Gastroesophageal sphincter (tissue), 4 donors: ENCODE data around the gene PXDN. TPM values are rescaled to one million over a fixed set of nuclear protein-coding genes. Genes with fewer than 3 reads are reported as not detected.
A peak's percentile ranks its signal among the peaks of the same experiment; 100 is the strongest.
"Not testable (repeated sequence)": the region's sequence is repeated elsewhere in the genome, so short reads cannot be mapped to it uniquely, and the experiment has no call there.

Source experiments
- ATAC-seq: fragments of 150-250 bp; one replicate; pipeline ENCODE4 v1.9.1; 2016; ENCODE audit warnings: mild to moderate bottlenecking, moderate library complexity
- H3K27ac ChIP-seq, 4 donors: fragments of 200-600 bp; sonication (generic) in 3 of 4; 1 replicate in 3 of 4; 2 replicates in 1 of 4; pipeline ENCODE4 v1.5.1; 2016 to 2019
- H3K27me3 ChIP-seq: fragments of 200-600 bp; sonication (generic); one replicate; pipeline ENCODE4 v1.5.1; 2019
- H3K36me3 ChIP-seq, 2 donors: fragments of 200-600 bp; sonication (generic); one replicate each; pipeline ENCODE4 v1.5.1; 2019; ENCODE audit warnings: control low read depth in 1 of 2
- H3K4me1 ChIP-seq, 3 donors: fragments of 200-600 bp; sonication (generic); 1 replicate in 2 of 3; 2 replicates in 1 of 3; pipeline ENCODE4 v1.5.1; 2016 to 2019; ENCODE audit warnings: control low read depth in 2 of 3
- H3K4me3 ChIP-seq, 2 donors: fragments of 200-600 bp; sonication (generic); one replicate each; pipeline ENCODE4 v1.5.1; 2019; ENCODE audit warnings: mild to moderate bottlenecking in 1 of 2, moderate library complexity in 1 of 2
- H3K9me3 ChIP-seq, 3 donors: fragments of 200-600 bp; sonication (generic); one replicate each; pipeline ENCODE4 v1.5.1; 2017 to 2019; ENCODE audit warnings: control low read depth in 2 of 3
- CTCF ChIP-seq, 4 experiments: fragments of 200-600 bp in 2 of 4; fragments of 450-650 bp in 2 of 4; sonication (generic) in 1 of 4; IDR thresholded peaks; one replicate each; pipeline ENCODE4 v1.5.1; 2017 to 2019; ENCODE audit warnings: antibody characterized with exemption in 4 of 4, mild to moderate bottlenecking in 2 of 4, moderate library complexity in 2 of 4
- EP300 ChIP-seq: sonication (generic); formaldehyde crosslinking; IDR thresholded peaks from one replicate; pipeline ENCODE4 v1.6.1; 2017; ENCODE audit warnings: antibody characterized with exemption, mild to moderate bottlenecking
- POLR2A ChIP-seq, 2 donors: fragments of 450-650 bp; IDR thresholded peaks; one replicate each; pipeline ENCODE4 v1.6.1; 2017; ENCODE audit warnings: antibody characterized with exemption in 2 of 2, mild to moderate bottlenecking in 2 of 2, moderate library complexity in 1 of 2
- POLR2AphosphoS5 ChIP-seq: sonication (generic); formaldehyde crosslinking; IDR thresholded peaks from one replicate; pipeline ENCODE4 v1.6.1; 2017; ENCODE audit warnings: antibody characterized with exemption
- WGBS, 2 donors: methylation state at CpG; one replicate each; pipeline ENCODE4 v1.1.5; 2018; ENCODE audit warnings: low coverage in 1 of 2; 5-methylcytosine and 5-hydroxymethylcytosine counted together
- total RNA-seq, 4 donors: library from RNA; depleted of rRNA; stranded (reverse); fragments of >200 nt; gene quantifications; one replicate each; pipeline ENCODE4 v1.1.0, GENCODE V29; 2016

Gene PXDN
- total RNA-seq, 4 donors from 2014 or later, result 19.9 to 95.9 (median 60.9) TPM

DNA sequence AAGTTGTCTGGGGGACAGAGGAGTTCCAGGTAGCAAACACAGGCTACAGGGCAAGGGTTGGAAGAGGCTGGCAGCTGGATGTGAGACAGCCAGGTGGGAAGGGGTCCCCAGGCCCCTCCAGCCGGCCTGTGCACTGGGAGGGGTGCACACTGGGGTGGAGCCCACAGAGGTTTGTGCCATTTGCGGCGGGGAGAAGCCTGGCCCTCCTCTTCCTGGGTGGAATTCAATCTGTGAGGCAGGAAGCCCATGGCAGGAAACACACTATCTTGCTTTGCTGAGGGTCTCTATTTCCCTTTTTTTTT, 63.3 kb downstream of the PXDN start:
- no peak for TF ChIP-seq POLR2AphosphoS5
- no peak for TF ChIP-seq EP300
- no peak for TF ChIP-seq POLR2A (IDR thresholded peaks at IDR 0.05)
- no peak for TF ChIP-seq CTCF (IDR thresholded peaks at IDR 0.05)
- ATAC-seq, result no peak
- WGBS, 2 donors, result 75 to 83% methylated on average over 3 of the region's 3 CpGs

DNA sequence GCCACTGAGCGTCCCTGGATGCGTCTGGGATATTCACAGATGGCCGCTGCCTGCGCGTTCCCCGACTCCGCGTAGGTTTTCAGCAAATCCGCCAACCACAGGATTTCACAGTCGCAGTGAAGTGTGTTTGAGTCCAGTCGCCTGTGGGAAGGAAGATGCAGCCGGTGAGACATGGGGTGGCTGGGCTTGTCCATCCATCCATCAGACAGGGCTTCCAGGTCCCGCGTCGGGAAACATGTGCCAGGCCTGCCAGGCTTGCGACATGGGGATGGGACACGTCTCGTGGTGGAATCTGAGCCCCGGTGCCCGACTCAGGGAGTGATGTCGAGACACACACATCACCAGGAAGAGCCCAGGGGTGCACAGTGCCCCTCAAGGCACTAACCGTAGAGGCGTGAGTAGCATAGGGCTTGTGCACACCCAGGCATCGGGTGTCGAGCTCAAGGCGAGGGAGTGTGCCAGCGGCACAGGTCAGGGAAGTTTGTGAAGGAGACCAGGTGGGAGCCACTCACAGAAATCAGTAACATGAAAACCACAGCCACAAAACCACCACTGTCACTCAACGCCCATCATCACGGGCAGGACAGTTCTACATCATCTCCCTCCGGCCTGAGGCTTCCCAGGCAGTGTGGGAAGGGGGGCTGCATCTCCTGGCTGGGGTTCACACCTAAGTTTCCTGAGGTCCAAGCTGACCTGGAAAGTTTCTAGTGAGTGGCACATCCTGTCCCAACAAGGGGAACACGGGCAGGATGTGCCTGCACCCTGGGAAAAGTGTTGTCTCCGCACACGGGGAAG, 63.9 kb downstream of the PXDN start:
- TF ChIP-seq CTCF (IDR thresholded peaks at IDR 0.05) (no peak), EP300 (no peak), POLR2A (IDR thresholded peaks at IDR 0.05) (no peak), POLR2AphosphoS5 (no peak)
- ATAC-seq, result no peak
- WGBS, 2 donors, result 91% methylated on average over 9 to 14 of the region's 33 CpGs
- Histone ChIP-seq H3K4me1 (peaks cover 0 to 28% (median 7%) of the 10 kb centered on the region in 3 donors), H3K9me3 (no peaks in the 10 kb centered on the region), H3K27ac (no peak overlapping the region), H3K4me3 (no peak overlapping the region), H3K27me3 (no peaks in the 10 kb centered on the region), H3K36me3 (peaks cover 0 to 93% of the 10 kb centered on the region in 2 donors)

More for the DNA sequence above, 63.3 kb downstream of the PXDN start:
- Histone ChIP-seq H3K9me3 (no peaks in the 10 kb centered on the region), H3K36me3 (peaks cover 0 to 92% of the 10 kb centered on the region in 2 donors), H3K4me3 (no peak overlapping the region), H3K27me3 (no peaks in the 10 kb centered on the region), H3K27ac (no peak overlapping the region), H3K4me1 (peaks cover 0 to 24% (median 6%) of the 10 kb centered on the region in 3 donors)

DNA sequence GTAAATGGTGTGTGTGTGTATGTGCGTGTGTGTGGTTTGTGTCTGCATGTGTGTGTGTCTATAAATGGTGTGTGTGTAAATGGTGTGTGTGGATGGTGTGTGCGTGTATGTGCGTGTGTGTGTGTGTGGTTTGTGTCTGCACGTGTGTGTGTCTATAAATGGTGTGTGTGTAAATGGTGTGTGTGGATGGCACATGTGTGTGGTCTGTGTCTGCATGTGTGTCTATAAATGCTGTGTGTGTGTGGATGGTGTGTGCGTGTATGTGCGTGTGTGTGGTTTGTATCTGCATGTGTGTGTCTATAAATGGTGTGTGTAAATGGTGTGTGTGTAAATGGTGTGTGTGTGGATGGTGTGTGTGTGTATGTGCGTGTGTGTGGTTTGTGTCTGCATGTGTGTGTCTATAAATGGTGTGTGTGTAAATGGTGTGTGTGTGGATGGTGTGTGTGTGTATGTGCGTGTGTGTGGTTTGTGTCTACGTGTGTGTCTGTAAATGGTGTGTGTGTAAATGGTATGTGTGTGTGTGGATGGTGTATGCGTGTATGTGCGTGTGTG, 64.8 kb downstream of the PXDN start:
- 77 to 84% methylated on average over 11 of the region's 11 CpGs for WGBS, 2 donors
- H3K27ac ChIP-seq, ATAC-seq: not testable (repeated sequence)

GRCh38 chr2:1679065-1679464, 65.2 kb downstream of the PXDN start:
- not testable (repeated sequence) for H3K9me3 ChIP-seq, H3K27me3 ChIP-seq, H3K4me3 ChIP-seq, H3K27ac ChIP-seq, ATAC-seq
- peaks cover 0 to 95% of the 10 kb centered on the region in 2 donors for H3K36me3 ChIP-seq
- H3K4me1 ChIP-seq, result peaks cover 0 to 36% (median 7%) of the 10 kb centered on the region in 3 donors
- 81 to 88% methylated on average over 7 of the region's 7 CpGs for WGBS, 2 donors

More for the DNA sequence above, 64.8 kb downstream of the PXDN start:
- H3K4me1 ChIP-seq, result peaks cover 0 to 36% (median 7%) of the 10 kb centered on the region in 3 donors
- H3K4me3 ChIP-seq, H3K27me3 ChIP-seq, H3K9me3 ChIP-seq: not testable (repeated sequence)
- peaks cover 0 to 93% of the 10 kb centered on the region in 2 donors for H3K36me3 ChIP-seq

- Histone ChIP-seq H3K9me3 (no peaks in the 10 kb centered on the region), H3K4me1 (peaks cover 0 to 36% (median 7%) of the 10 kb centered on the region in 3 donors), H3K27me3 (no peaks in the 10 kb centered on the region), H3K36me3 (peaks cover 0 to 95% of the 10 kb centered on the region in 2 donors), H3K4me3 (no peak overlapping the region), H3K27ac (no peak overlapping the region)
- 79 to 83% methylated on average over 4 to 5 of the region's 14 CpGs for WGBS, 2 donors
- TF ChIP-seq CTCF (IDR thresholded peaks at IDR 0.05), result no peak
- no peak for TF ChIP-seq POLR2AphosphoS5
- TF ChIP-seq EP300, result no peak
- no peak for TF ChIP-seq POLR2A (IDR thresholded peaks at IDR 0.05)
- ATAC-seq, result no peak
Observed at GRCh38 chr2:1678609-1679008, 65.7 kb downstream of the PXDN start.

DNA sequence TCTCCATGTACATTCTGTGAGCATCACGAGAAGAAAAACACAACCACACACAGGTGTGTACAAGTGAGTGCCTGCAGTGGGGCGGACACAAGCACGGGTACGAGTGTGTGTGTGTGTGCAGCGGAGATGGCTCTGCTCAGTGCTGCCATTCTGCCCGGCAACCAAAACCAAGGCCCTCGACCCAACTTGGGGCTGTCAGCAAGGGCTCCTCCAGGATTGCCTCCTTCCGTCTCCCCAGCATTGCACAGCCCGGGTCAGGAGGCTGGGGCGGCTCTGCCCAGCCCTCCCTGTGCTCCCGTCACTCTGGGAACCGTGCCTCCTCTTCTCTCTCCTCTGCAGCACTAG, 66.5 kb downstream of the PXDN start:
- no peaks in the 10 kb centered on the region for H3K9me3 ChIP-seq
- no peak overlapping the region for H3K4me3 ChIP-seq
- peak overlapping the region in 1 of 4 donors; percentile 90 for H3K27ac ChIP-seq
- 87% methylated on average over 12 of the region's 12 CpGs; no CpG with 5 or more reads in 1 of the 2 donors for WGBS, 2 donors
- ATAC-seq, result no peak
- peaks cover 0 to 36% (median 7%) of the 10 kb centered on the region in 3 donors for H3K4me1 ChIP-seq
- H3K36me3 ChIP-seq, result peaks cover 0 to 97% of the 10 kb centered on the region in 2 donors
- no peaks in the 10 kb centered on the region for H3K27me3 ChIP-seq
- TF ChIP-seq POLR2A (IDR thresholded peaks at IDR 0.05) (no peak), POLR2AphosphoS5 (no peak), EP300 (no peak), CTCF (IDR thresholded peaks at IDR 0.05) (no peak)
